ENCODE results near the gene SEMA5A. TPM values are rescaled to one million over a fixed set of nuclear protein-coding genes. Genes with fewer than 3 reads are reported as not detected.

SEMA5A gene
- total RNA-seq, 6 experiments from 2014 or later, result 54.2 to 69.7 (median 59.9) TPM

- no peak overlapping the region for H3K4me3 Mint-ChIP-seq
Measured at GRCh38 chr5:9098990-9099389, 446.9 kb downstream of the SEMA5A start.

GRCh38 chr5:9094582-9094981, 451.3 kb downstream of the SEMA5A start:
- H3K4me3 Mint-ChIP-seq, result no peak overlapping the region
- H3K27ac Mint-ChIP-seq, result 0 out of 2 replicates have a peak overlapping the region, but pooled peaks have one; percentile 8
- DNase-seq, result peak; percentile 18
- H3K27me3 Mint-ChIP-seq (ENCODE audit: insufficient read depth), result peaks cover 2% of the 10 kb centered on the region; the same call in 1 of the 2 replicates
- peaks cover 10% of the 10 kb centered on the region for H3K4me1 Mint-ChIP-seq (ENCODE audit: low read depth)
- no peak for TF ChIP-seq CTCF (IDR thresholded peaks at IDR 0.05)
- no peaks in the 10 kb centered on the region for H3K9me3 Mint-ChIP-seq
- peaks cover 8% of the 10 kb centered on the region; the same call in 1 of the 2 replicates for H3K36me3 Mint-ChIP-seq (ENCODE audit: low read depth)

More at GRCh38 chr5:9098990-9099389, 446.9 kb downstream of the SEMA5A start:
- no peaks in the 10 kb centered on the region for H3K27me3 Mint-ChIP-seq (ENCODE audit: insufficient read depth)
- H3K27ac Mint-ChIP-seq, result no peak overlapping the region
- no peaks in the 10 kb centered on the region for H3K9me3 Mint-ChIP-seq
- no peak for TF ChIP-seq CTCF (IDR thresholded peaks at IDR 0.05)
- peaks cover 5% of the 10 kb centered on the region; the same call in 1 of the 2 replicates for H3K36me3 Mint-ChIP-seq (ENCODE audit: low read depth)
- peaks cover 10% of the 10 kb centered on the region for H3K4me1 Mint-ChIP-seq (ENCODE audit: low read depth)
- DNase-seq, result no peak

GRCh38 chr5:9091896-9092662, 453.8 kb downstream of the SEMA5A start:
- TF ChIP-seq CTCF (IDR thresholded peaks at IDR 0.05), result no peak
- no peaks in the 10 kb centered on the region for H3K9me3 Mint-ChIP-seq
- peaks cover 10% of the 10 kb centered on the region for H3K4me1 Mint-ChIP-seq (ENCODE audit: low read depth)
- no peak overlapping the region for H3K4me3 Mint-ChIP-seq
- no peak for DNase-seq
- peaks cover 8% of the 10 kb centered on the region; the same call in 1 of the 2 replicates for H3K36me3 Mint-ChIP-seq (ENCODE audit: low read depth)
- H3K27ac Mint-ChIP-seq, result no peak overlapping the region
- H3K27me3 Mint-ChIP-seq (ENCODE audit: insufficient read depth), result peaks cover 2% of the 10 kb centered on the region; the same call in 1 of the 2 replicates

- Mint-ChIP-seq H3K27me3 (ENCODE audit: insufficient read depth) (peaks cover 3% of the 10 kb centered on the region), H3K4me1 (ENCODE audit: low read depth) (peaks cover 10% of the 10 kb centered on the region), H3K4me3 (no peak overlapping the region), H3K36me3 (ENCODE audit: low read depth) (peaks cover 15% of the 10 kb centered on the region), H3K9me3 (no peaks in the 10 kb centered on the region; the same call in 1 of the 2 replicates), H3K27ac (no peak overlapping the region)
- no peak for DNase-seq
- TF ChIP-seq CTCF (IDR thresholded peaks at IDR 0.05), result no peak
Measured at GRCh38 chr5:9090381-9091026, 455.4 kb downstream of the SEMA5A start.

- DNase-seq, result no peak
- H3K36me3 Mint-ChIP-seq (ENCODE audit: low read depth), result peaks cover 21% of the 10 kb centered on the region
- TF ChIP-seq CTCF (IDR thresholded peaks at IDR 0.05), result no peak
- no peak overlapping the region for H3K27ac Mint-ChIP-seq
- no peaks in the 10 kb centered on the region; the same call in 1 of the 2 replicates for H3K9me3 Mint-ChIP-seq
- H3K4me3 Mint-ChIP-seq, result no peak overlapping the region
- peaks cover 3% of the 10 kb centered on the region for H3K27me3 Mint-ChIP-seq (ENCODE audit: insufficient read depth)
- peaks cover 6% of the 10 kb centered on the region for H3K4me1 Mint-ChIP-seq (ENCODE audit: low read depth)
Measured at GRCh38 chr5:9089893-9090292, 456.0 kb downstream of the SEMA5A start.

Measured in HFFc6 (cell line).